ENCODE measurements around the gene TFDP2. TPM values are rescaled to one million over a fixed set of nuclear protein-coding genes. Genes with fewer than 3 reads are reported as not detected.

TFDP2 gene
- total RNA-seq, 1 experiment from 2014 or later: 76.0 TPM

DNA sequence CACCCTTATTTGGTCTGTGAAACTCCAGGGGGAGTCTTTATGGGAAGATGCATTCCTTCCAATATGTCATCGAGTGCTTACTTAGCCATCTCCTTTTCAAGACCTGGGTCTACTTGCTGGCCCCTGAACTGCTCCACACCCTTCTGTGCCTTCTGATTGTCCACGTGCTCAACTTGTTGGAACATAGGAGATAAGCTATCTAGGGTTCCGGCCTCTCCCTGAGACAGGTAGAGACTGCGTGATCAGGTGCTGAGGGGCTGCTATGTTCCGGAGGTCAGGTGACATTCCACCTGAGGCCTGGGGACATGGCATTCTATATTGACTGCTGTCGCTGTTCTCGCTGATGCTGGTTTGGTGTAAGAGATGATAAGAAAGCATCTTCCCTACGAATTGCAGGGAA lies 207.3 kb downstream of the TFDP2 start:
- no peak overlapping the region for H3K23ac ChIP-seq (ENCODE audit: insufficient read length, low read depth, low read length)
- no peaks in the 10 kb centered on the region for H3K79me1 ChIP-seq (ENCODE audit: insufficient read depth, low read depth, low read length, poor library complexity, severe bottlenecking)
- no peaks in the 10 kb centered on the region for H3K27me3 ChIP-seq (ENCODE audit: insufficient read depth, low read length)
- H3K56ac ChIP-seq (ENCODE audit: insufficient read length, low read depth, low read length): no peak overlapping the region
- H2AFZ ChIP-seq (ENCODE audit: low read length): no peak overlapping the region
- Mint-ChIP-seq H3K27me3 (ENCODE audit: low read depth) (no peaks in the 10 kb centered on the region), H3K9me3 (no peaks in the 10 kb centered on the region), H3K36me3 (ENCODE audit: insufficient read depth in 1 of 3, low read depth in 3 of 3) (no peaks in the 10 kb centered on the region; a peak in 1 of 7 replicates), H3K4me3 (no peak overlapping the region), H3K27ac (no peak overlapping the region), H3K4me1 (peaks cover 8 to 10% of the 10 kb centered on the region in 2 experiments)
- no peak overlapping the region for H4K91ac ChIP-seq (ENCODE audit: insufficient read length, low read depth, low read length)
- no peak overlapping the region for H3K18ac ChIP-seq (ENCODE audit: insufficient read length, low read depth, low read length)
- H3K4me1 ChIP-seq (ENCODE audit: insufficient read depth, low read length): no peaks in the 10 kb centered on the region
- no peaks in the 10 kb centered on the region for H4K20me1 ChIP-seq (ENCODE audit: control insufficient read depth, insufficient read depth, insufficient read length)
- TF ChIP-seq, protein P1, sequence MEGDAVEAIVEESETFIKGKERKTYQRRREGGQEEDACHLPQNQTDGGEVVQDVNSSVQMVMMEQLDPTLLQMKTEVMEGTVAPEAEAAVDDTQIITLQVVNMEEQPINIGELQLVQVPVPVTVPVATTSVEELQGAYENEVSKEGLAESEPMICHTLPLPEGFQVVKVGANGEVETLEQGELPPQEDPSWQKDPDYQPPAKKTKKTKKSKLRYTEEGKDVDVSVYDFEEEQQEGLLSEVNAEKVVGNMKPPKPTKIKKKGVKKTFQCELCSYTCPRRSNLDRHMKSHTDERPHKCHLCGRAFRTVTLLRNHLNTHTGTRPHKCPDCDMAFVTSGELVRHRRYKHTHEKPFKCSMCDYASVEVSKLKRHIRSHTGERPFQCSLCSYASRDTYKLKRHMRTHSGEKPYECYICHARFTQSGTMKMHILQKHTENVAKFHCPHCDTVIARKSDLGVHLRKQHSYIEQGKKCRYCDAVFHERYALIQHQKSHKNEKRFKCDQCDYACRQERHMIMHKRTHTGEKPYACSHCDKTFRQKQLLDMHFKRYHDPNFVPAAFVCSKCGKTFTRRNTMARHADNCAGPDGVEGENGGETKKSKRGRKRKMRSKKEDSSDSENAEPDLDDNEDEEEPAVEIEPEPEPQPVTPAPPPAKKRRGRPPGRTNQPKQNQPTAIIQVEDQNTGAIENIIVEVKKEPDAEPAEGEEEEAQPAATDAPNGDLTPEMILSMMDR (conservative IDR thresholded peaks at IDR 0.05): no peak
- H4K5ac ChIP-seq (ENCODE audit: insufficient read length, low read depth, low read length): no peak overlapping the region
- no peak overlapping the region for H2BK120ac ChIP-seq (ENCODE audit: low read depth, low read length, poor library complexity, severe bottlenecking)
- H3K9me3 ChIP-seq (ENCODE audit: control insufficient read depth, low read depth, low read length): no peaks in the 10 kb centered on the region
- no peak for DNase-seq
- no peak overlapping the region for H3K14ac ChIP-seq (ENCODE audit: insufficient read depth, low read length)
- no peak overlapping the region for H3T11ph ChIP-seq (ENCODE audit: low read length)
- H3K79me2 ChIP-seq (ENCODE audit: insufficient read depth, low read length): no peaks in the 10 kb centered on the region
- no CpG with 5 or more reads among the region's 8 CpGs for WGBS (ENCODE audit: extremely low coverage, insufficient read length, low lambda C conversion rate)
- H2AK5ac ChIP-seq (ENCODE audit: insufficient read length, low read length): no peak overlapping the region
- no peak overlapping the region for H3K27ac ChIP-seq (ENCODE audit: insufficient read length, low read depth, low read length)
- no peak overlapping the region for H3K4ac ChIP-seq (ENCODE audit: low read depth, low read length)
- no peak overlapping the region for H4K8ac ChIP-seq (replicated peaks; ENCODE audit: insufficient read length, low read depth, low read length)
- no peak overlapping the region for H2BK15ac ChIP-seq (ENCODE audit: low read depth, low read length)
- no peaks in the 10 kb centered on the region for H3K23me2 ChIP-seq (ENCODE audit: insufficient read length, low read depth, low read length, poor library complexity, severe bottlenecking)
- no peak overlapping the region for H3K4me2 ChIP-seq (ENCODE audit: insufficient read depth, insufficient read length, low read length)
- no peak overlapping the region for H2BK12ac ChIP-seq (ENCODE audit: insufficient read length, low read depth, low read length)
- H2BK20ac ChIP-seq (ENCODE audit: low read depth, low read length, poor library complexity, severe bottlenecking): no peak overlapping the region
- H3K9ac ChIP-seq (ENCODE audit: extremely low read depth, insufficient read length, low read length): no peak overlapping the region
- no peak overlapping the region for H2BK5ac ChIP-seq (ENCODE audit: insufficient read length, low read length)
